GM18499 (cell line): ENCODE measurements around the gene MICB.
"Not testable (repeated sequence)": the region's sequence is repeated elsewhere in the genome, so short reads cannot be mapped to it uniquely, and the experiment has no call there.

Experiments used
- ATAC-seq: cut with Tn5 transposase; IDR thresholded peaks from one replicate; pipeline ENCODE4 v1.9.1; 2021; ENCODE audit warnings: moderate number of reproducible peaks; ENCODE audit not compliant: insufficient read depth, unreplicated experiment

MICB gene

DNA sequence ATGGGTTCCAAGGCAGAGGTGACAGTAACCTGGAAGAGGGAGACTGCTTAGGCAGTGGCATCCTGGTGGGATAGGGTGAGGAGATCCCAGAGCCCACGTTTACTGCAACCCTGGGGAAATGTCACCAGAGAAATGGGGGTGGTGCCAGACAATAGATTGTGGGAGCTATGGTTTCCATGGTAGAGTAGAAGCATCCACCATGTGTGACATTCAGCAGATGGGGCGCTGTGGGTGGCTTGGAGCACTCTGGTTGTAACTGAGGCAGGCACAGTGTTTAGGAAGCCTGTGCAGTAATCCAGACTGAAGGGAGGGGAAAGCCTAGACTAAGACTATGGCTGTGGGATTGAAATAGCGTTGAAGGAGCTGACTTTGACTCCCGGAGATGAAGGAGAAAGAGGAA is 1.1 kb upstream of the MICB start:
- ATAC-seq, result not testable (repeated sequence)

DNA sequence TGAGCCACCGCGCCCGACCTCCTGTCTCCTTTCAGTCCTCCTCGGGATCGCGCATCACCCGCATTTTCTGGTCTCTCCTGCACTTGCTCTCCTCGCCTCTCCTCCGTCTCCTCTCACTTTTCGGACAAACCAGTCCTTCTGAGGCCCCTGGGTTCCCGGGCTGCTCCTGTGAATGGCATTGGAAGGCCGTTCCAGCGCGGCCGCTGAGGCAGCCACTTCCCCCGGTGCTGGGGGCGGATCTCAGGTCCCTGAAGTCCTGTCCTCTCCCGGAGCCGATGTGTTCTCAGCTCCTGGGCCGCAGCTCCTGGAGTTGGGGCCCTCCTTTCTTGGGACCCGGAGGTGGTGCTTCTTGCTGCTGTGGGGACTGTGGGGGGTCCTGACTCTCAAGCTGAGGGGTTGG is 803 bp downstream of the MICB start:
- no peak for ATAC-seq

DNA sequence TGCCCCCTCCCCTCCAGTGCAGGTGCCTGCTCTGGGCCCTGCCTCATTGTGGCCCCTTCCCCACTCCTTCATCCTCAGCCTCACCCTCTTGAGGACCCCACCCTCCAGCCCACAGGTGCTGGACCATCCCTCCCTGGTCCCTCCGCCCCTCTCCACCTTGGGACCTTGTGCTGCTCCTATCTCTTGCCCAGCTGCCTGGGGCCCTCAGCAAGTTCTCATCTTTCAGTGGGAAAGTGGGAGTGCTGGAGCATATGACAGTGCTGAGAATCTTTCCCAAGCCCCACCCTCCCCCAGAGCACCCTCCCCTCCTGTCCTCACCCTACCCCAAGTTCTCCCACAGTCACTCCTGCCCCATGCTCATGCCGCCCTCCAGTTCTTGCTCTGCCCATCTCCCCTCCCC is 1.7 kb downstream of the MICB start:
- ATAC-seq, result not testable (repeated sequence)

DNA sequence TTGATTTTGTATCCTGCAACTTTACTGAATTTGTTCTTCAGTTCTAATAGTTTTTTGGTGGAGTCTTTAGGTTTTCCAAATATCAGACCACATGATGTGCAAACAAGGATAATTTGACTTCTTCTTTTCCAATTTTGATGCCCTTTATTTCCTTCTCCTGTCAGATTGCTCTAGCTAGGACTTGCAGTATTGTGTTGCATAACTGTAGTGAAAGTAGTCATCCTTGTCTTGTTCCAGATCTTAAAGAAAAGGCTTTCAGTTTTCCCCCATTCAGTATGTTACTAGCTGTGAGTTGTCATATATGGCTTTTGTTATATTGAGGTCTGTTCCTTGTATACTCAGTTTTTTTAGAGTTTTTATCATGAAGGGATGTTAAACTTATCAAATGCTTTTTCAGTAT is 4.6 kb downstream of the MICB start:
- no peak for ATAC-seq

DNA sequence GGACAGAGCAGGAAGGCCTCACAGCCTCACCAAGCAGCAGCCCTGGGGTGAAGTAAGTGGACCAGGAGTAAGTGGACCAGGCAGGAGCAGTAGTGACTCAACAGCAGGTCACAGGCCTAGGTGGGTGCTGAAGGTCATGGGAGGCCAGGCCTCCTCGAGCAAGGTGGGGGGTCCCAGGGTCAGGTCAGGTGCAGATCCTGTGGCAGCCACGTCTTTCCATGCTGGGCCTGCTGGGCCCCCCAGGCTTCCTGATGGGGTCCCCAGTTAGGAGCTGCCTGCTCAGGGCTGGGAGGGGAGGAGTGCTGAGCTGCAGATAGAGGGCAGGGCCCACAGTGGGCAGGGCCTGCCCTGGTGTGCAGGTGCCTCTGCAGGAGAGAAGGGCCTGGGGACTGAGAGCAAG is 11.1 kb downstream of the MICB start:
- ATAC-seq, result not testable (repeated sequence)

DNA sequence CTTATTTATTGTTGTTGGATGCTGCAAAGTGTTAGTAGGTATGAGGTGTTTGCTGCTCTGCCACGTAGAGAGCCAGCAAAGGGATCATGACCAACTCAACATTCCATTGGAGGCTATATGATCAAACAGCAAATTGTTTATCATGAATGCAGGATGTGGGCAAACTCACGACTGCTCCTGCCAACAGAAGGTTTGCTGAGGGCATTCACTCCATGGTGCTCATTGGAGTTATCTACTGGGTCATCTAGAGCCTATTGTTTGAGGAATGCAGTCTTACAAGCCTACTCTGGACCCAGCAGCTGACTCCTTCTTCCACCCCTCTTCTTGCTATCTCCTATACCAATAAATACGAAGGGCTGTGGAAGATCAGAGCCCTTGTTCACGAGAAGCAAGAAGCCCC is 12.1 kb downstream of the MICB start:
- no peak for ATAC-seq

DNA sequence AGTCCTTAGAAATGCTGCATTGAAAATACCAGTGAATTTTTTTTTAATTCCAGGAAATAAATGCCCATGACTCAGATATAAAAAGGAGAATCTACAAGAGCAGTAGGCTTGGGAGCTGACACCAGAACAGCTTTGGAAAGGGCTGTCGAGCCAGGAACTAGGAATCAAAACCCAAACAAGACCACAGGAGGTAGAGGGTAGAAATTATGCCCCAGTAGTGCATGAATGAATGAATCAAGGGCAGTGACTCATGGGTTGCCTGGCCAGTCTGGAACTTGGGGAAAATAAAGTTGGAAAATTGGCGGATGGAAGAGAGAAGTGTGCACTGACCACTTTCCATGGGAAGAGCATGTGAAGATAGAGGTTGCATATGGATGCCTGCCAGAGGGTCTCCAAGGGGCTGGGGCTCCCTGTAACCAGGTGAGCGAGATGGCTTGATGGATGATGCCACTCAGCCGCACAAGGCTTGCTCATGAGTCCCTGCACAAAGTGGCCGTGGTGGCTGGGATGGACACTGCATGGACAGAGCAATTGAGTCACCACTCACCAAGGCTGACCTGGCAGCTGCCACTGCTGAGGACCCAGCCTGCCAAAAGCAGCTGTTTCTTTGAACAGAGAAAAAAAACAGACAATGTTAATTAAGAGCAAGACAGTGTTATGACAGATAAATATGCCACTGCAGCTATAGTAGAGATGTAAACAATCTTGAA is 15.7 kb downstream of the MICB start:
- ATAC-seq, result no peak

DNA sequence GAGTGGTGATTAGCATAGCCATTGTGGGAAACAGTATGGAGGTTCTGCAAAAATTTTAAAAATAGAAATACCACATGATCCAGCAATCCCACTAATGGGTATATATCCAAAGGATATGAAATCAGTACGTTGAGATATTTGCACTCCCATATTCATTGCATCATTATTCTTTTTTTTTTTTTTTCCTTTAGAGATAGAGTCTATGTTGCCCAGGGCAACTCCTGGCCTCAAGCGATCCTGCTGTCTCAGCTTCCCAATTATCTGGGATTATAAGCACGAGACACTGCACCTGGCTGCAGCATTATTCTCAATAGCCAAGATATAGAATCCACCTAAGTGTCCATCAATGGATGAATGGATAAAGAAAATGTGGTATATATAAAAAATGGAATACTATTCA is 23.9 kb downstream of the MICB start:
- no peak for ATAC-seq

DNA sequence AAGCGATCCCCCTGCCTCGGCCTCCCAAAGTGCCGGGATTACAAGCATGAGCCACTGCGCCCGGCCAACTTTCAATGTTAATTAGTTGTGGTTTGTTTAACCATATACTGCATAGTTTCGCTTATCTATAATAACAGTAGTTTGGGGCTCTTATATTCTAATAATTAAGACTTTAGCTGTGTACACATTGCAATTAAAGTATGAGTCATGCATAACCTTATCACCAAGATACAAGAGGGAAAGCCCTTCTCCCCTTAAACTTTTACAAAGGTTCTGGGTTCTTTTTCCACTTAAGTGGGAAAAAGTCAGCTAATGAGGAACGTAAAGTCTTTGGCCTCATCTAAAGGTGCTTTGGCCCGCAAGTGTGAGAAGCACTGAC is 27.6 kb downstream of the MICB start:
- ATAC-seq, result no peak

DNA sequence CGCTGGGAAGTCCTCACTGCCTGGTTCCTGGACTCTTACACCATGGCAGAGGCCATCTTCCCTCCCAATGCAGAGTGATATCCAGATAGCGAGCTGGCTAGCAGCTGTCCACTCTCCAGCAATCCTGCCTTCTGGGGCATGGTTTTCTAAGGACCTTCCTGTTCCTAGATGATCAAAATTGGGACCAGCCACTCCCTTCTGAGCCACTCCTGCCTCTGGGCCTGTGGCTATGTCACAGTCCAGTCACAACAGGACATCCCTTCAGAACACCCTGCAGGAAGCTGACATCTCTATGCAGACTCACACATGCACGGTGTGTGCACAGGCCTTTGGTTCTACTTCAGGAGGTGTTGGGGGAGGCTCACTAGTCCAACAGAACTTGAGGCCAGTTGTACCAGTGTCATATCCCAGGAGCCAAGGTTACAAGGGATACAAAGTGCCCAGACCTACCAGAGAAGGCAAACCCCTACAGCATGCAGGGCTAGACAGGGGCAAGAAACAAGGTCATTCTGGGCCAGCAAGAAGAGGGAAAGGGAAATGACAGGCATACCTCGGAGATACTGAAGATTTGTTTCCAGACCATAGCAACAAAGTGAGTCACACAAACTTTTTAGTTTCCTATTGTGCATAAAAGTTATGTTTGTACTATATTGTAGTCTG is 28.1 kb downstream of the MICB start:
- ATAC-seq, result no peak

DNA sequence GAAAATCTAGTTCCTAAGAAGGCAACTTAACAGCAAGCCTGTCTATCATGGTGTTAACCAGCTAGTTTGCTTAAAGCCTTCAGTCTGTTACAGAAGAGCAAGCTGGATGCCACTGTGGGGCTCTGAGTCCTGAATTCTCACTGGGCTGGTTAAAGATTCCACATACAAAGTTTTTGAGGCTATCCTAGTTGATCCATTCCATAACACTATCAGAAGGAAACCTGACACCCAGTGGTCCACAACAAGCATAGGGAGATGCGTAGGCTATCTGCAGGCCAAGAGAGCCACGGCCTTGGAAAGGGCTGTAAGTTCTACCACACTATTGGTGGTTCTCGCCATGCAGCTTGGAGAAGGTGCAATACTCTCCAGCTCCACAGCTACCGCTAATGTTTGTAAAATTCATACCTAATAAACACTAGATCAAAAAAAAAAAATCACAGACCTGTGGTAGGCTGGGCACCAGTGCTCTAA is 30.4 kb downstream of the MICB start:
- ATAC-seq, result no peak

DNA sequence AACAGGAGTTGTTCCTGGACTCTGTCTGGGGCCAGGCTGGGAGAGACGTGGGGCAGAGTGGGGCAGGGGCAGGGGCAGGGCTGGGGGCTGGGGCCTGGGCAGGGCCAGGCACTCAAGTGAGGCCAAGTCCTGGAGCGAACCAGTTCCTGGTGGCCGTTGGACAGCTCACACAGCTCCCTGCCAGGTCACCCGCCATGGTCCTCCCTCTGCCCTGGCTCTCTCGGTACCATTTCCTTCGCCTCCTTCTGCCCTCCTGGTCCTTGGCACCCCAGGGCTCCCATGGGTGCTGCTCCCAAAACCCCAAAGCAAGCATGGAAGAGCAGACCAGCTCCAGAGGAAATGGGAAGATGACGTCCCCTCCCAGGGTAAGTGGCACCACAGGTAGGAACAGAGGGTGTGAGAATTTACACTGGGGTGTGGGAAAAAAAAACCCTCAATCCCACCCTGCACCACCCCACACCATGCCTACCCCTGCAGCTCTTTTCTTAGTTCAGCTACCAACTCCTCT is 30.9 kb downstream of the MICB start, which contains the start of gene MCCD1:
Gene MCCD1, plus strand, starts transcription at position 142 of the 508 bp plus-strand sequence. Its CDS starts 53 bp downstream, at position 195.
- no peak for ATAC-seq

DNA sequence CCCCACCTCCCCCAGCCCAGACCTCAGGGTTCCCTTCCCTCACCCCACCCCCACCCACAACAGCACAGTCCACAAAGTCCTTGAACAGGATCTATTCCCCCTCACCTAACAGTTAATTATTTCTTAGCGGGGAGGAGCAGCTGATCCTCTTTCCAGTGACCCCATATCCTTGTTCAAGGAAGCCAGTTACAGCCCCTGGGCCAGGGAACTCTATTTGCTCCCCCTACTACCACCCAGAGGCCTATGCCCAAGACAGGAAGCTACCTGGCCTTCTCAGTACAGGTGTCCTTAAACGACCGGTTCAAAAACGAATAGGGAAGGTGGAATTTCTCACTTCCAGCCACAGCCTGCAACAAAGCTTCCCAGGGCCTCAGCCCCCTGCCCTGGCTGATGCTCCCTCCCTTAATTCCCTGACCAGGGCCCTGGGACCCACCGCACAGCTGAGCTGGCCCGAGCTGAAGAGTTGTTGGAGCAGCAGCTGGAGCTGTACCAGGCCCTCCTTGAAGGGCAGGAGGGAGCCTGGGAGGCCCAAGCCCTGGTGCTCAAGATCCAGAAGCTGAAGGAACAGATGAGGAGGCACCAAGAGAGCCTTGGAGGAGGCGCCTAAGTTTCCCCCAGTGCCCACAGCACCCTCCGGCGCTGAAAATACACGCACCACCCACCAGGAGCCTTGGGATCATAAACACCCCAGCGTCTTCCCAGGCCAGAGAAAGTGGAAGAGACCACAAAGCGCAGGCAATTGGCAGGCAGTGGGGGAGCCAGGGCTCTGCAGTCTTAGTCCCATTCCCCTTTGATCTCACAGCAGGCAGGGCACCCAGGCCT is 31.6 kb downstream of the MICB start:
- ATAC-seq, result no peak

DNA sequence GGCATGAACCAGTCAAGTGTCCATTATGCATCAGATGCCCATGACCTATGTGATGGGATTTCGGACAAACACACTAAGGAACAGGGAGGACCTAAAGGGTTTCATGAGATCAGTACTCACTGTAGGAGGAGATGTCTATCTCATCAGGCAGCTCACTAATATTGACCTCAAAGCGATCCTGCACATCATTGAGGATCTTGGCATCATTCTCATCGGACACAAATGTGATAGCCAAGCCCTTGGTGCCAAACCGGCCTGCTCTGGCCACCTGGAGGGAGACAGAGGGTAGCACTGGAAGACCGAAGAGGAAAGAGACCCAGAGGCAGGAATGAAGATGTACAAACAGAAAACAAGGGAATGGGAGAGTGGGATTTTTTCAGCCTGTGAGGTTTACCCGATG is 32.7 kb downstream of the MICB start:
- no peak for ATAC-seq

DNA sequence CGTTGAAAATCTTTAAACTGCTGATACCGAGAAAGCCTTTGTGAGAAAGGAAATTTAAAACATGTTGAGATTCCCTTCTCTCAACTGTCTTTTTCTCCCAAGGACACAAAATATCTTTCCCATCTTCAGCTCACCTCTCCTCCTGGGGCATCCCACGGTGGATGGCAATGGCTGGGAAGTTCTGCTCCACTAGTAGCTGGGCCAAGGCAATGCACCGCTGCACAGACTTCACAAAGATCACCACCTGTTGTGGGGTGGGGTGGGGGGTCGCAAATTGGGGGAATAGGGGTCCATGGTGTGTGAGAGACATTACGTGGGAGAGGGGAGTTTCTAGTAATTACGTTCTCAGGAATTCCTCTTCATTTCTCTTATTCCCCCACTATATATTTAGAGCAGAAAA is 33.2 kb downstream of the MICB start:
- no peak for ATAC-seq

DNA sequence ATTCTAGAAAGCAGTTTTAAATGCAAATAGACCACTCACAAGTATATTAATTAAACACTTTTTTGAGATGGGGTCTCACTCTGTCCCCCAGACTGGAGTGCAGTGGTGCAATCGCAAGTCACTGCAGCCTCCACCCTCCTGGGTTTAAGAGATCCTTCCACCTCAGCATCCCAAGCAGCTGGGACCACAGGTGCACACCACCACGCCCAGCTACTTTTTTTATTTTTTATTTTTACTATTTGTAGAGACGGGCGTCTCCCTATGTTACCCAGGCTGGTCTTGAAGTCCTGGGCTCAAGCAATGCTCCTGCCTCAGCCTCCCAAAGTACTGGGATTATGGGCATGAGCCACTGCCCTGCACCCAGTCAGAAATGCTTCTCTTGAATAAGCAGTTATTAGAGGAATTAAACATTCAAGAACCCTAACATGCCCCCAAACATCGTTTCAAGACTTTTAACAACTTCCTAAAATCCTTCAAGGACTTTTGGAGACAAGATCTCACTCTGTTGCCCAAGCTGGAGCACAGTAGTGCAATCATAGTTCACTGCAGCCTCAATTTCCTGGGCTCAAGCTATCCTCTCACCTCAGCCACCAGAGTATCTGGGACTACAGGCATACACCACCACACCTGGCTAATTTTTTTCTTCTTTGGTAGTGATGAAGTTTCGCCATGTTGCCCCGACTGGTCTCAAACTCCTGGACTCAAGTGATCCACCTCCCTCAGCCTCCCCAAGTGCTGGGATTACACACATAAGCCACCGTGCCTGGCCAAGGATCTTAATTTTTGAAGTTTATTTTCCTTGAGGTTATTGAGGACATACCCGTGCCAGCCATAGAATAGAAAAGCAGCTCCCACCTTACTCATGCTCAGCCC is 34.1 kb downstream of the MICB start:
- no peak for ATAC-seq

DNA sequence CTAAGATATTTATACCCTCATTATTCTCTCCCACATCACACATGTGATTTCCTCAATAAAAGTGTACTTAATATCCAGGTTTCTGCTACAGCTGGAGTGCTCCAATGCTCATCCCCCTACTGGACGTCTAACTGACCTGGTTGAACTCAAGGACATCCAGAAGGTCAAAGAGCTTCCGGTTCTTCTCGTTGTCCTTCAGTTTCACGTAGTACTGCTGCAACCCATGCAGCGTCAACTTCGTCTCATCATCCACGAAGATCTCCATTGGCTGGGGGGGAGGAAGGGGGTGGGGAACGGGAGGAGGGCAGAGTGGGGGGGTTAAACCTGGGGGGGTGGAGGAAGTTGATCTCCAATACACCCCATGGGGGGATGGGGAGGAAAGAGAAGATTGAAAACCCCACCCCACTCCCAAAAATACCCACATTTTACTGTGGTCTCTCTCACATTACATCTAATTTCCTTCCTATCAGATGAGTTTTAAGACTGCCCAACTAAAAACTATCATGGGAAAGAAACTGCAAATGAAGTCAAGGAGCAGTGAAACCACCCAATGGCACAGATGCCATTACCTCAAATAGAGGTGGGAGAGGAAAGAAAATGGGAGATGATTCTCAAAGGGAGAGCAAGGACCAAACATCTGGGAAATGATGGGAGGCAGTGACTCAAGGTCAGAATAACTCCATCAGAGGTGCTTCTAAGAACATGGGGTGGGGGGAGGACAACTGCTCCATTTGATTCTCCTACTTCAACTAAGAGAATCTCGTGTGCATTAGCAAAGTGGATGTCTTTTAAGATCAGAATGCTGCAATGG is 34.9 kb downstream of the MICB start:
- no peak for ATAC-seq

DNA sequence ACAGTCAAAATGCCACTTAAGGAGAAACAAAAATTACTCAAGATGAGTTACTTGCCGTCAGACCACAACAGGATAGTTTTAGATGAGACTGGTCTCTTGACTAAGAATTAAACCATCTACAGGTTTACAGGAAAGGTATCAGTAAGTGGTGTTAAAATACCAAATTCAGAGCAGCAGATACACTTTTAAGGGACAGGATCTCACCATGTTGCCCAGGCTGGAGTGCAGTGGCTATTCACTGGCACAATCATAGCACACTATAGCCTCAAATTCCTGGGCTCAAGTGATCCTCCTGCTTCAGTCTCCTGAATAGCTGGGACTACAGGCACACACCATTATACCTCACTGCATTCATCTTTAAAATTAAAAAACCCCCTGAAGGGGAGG is 35.5 kb downstream of the MICB start:
- no peak for ATAC-seq

DNA sequence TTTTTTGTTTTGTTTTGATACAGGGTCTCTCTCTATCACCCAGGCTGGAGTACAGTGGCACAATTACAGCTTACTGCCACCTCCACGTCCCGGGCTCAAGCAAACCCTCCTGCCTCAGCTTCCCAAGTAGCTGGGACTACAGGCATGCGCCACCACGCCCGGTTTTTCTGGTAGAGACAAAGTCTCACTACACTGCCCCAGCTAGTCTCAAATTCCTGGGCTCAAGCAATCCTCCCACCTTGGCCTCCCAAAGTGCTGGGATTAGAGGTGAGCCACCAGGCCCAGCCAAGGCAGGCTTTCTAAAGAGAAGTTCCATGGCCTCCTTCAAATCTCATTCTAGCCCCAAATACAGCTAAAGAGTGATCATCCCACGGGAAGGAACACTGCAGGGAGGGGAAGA is 36.1 kb downstream of the MICB start:
- no peak for ATAC-seq
